MCF 10A (cell line): ENCODE measurements around the gene GFER. TPM values are rescaled to one million over a fixed set of nuclear protein-coding genes. Genes with fewer than 3 reads are reported as not detected.

Experiments used
- BruUV-seq: library from RNA; stranded (reverse); fragments of 400-500 nt; replicated peaks from 2 replicates; lab custom pipeline; 2021; lab: Mats Ljungman, UMichigan
- CTCF ChIA-PET: fragments of 300-600 bp; sonication (Branson Sonifier 250); formaldehyde crosslinking; extraction: SDS; loops from one replicate; lab custom pipeline; 2021; ENCODE audit warnings: antibody characterized with exemption, inconsistent platforms; lab: Yijun Ruan, JAX
- POLR2A ChIA-PET: fragments of 300-600, 350-650 bp; sonication (Branson Sonifier 250); formaldehyde crosslinking; extraction: SDS; loops from one replicate; lab custom pipeline; 2020; ENCODE audit warnings: antibody characterized with exemption, inconsistent platforms; lab: Yijun Ruan, JAX
- DNase-seq: peaks from one replicate; pipeline ENCODE4 v3.0.0-alpha.2; 2018; ENCODE audit not compliant: unreplicated experiment
- H3K27ac Mint-ChIP-seq: one replicate; pipeline ENCODE4 v1.8.0; 2022; ENCODE audit warnings: mild to moderate bottlenecking, low read depth, mixed read lengths; ENCODE audit not compliant: unreplicated experiment
- H3K27me3 Mint-ChIP-seq: one replicate; pipeline ENCODE4 v1.8.0; 2022; ENCODE audit warnings: mixed read lengths; ENCODE audit not compliant: insufficient read depth, unreplicated experiment
- H3K36me3 Mint-ChIP-seq: one replicate; pipeline ENCODE4 v1.8.0; 2022; ENCODE audit warnings: mild to moderate bottlenecking, moderate library complexity, mixed read lengths; ENCODE audit not compliant: insufficient read depth, unreplicated experiment
- H3K4me1 Mint-ChIP-seq: one replicate; pipeline ENCODE4 v1.8.0; 2022; ENCODE audit warnings: mixed read lengths; ENCODE audit not compliant: insufficient read depth, unreplicated experiment
- H3K4me3 Mint-ChIP-seq: one replicate; pipeline ENCODE4 v1.8.0; 2022; ENCODE audit warnings: mild to moderate bottlenecking, moderate library complexity, mixed read lengths; ENCODE audit not compliant: unreplicated experiment
- H3K9me3 Mint-ChIP-seq: one replicate; pipeline ENCODE4 v1.8.0; 2022; ENCODE audit warnings: mixed read lengths; ENCODE audit not compliant: unreplicated experiment
- CTCF ChIP-seq: fragments of 200-600 bp; IDR thresholded peaks from one replicate; pipeline ENCODE4 v1.8.0; 2022; ENCODE audit warnings: antibody characterized with exemption, mild to moderate bottlenecking; ENCODE audit not compliant: unreplicated experiment
- intact Hi-C: fragments of 100-400 bp; cut with micrococcal nuclease; formaldehyde crosslinking; loops from 2 replicates; pipeline ENCODE4 v1.14.1; 2022
- total RNA-seq: library from RNA; stranded (reverse); gene quantifications from 2 replicates; pipeline ENCODE4 v1.2.3, GENCODE V29; 2022

The GFER gene
- total RNA-seq, 1 experiment from 2014 or later, result 40.8 TPM

DNA sequence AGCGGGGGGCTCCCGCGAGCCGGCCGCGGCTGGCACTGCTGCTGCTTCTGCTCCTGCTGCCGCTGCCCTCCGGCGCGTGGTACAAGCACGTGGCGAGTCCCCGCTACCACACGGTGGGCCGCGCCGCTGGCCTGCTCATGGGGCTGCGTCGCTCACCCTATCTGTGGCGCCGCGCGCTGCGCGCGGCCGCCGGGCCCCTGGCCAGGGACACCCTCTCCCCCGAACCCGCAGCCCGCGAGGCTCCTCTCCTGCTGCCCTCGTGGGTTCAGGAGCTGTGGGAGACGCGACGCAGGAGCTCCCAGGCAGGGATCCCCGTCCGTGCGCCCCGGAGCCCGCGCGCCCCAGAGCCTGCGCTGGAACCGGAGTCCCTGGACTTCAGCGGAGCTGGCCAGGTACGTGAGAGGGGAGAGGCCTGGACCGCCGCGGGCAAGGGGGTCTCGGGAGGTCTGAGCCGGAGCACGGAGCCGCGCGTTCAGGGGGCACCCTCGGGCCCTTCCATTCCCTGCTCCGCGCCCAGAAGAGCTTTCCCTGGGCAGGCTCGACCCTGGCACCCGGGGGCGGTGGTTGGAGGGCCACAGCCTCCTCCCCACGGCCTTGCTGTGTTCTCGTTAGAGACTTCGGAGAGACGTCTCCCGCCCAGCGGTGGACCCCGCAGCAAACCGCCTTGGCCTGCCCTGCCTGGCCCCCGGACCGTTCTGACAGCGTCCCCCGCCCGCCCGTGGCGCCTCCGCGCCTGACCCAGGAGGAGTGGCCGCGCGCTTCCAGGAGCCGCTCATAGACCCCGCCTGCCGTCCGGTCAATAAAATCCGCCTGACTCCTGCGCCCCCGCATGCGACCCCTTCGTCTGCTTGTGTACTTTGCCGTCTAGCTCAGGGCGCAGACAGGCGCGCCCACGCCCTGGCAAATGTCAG is 36.2 kb downstream of the GFER start:
- POLR2A ChIA-PET, result interaction anchor here (1.1 to 2.5 kb wide), 4 partner anchors 12 to 135 kb away, joined by 3 to 7 read pairs (median 6); no protein-coding TSS in a partner anchor
- BruUV-seq, result no TSS peak
- intact Hi-C loops, result no loop called here
- no peak for DNase-seq
- CTCF ChIA-PET, result interaction anchor here (0.5 to 1.0 kb wide), 4 partner anchors 118 to 337 kb away, joined by 3 to 4 read pairs (median 4); no protein-coding TSS in a partner anchor
- H3K36me3 Mint-ChIP-seq, result peaks cover 7% of the 10 kb centered on the region
- no peak overlapping the region for H3K27ac Mint-ChIP-seq
- H3K4me3 Mint-ChIP-seq, result no peak overlapping the region
- no peaks in the 10 kb centered on the region for H3K9me3 Mint-ChIP-seq
- no peaks in the 10 kb centered on the region for H3K27me3 Mint-ChIP-seq
- peaks cover 16% of the 10 kb centered on the region for H3K4me1 Mint-ChIP-seq
- no peak for TF ChIP-seq CTCF

- no peak for TF ChIP-seq CTCF
- Mint-ChIP-seq H3K4me1 (peaks cover 9% of the 10 kb centered on the region), H3K36me3 (peaks cover 7% of the 10 kb centered on the region), H3K4me3 (peak overlapping the region; percentile 18), H3K9me3 (no peaks in the 10 kb centered on the region), H3K27ac (peak overlapping the region; percentile 11), H3K27me3 (no peaks in the 10 kb centered on the region)
- intact Hi-C loops, result loop anchor here (2.0 kb wide), 2 partner anchors 34 to 118 kb away; no protein-coding TSS in a partner anchor
- BruUV-seq, result no TSS peak
- CTCF ChIA-PET, result interaction anchor here (0.5 to 1.7 kb wide), 16 partner anchors 9 to 187 kb away, joined by 3 to 19 read pairs (median 4); partner anchors contain the start of genes NTHL1, TSC2 and ZNF598
- DNase-seq, result no peak
- POLR2A ChIA-PET, result interaction anchor here (0.6 to 2.1 kb wide), 10 partner anchors 15 to 133 kb away, joined by 3 to 8 read pairs (median 4); partner anchors contain the start of genes NOXO1, NTHL1, TBL3 and TRAF7
Measured at GRCh38 chr16:2022723-2023091, 38.7 kb downstream of the GFER start.

DNA sequence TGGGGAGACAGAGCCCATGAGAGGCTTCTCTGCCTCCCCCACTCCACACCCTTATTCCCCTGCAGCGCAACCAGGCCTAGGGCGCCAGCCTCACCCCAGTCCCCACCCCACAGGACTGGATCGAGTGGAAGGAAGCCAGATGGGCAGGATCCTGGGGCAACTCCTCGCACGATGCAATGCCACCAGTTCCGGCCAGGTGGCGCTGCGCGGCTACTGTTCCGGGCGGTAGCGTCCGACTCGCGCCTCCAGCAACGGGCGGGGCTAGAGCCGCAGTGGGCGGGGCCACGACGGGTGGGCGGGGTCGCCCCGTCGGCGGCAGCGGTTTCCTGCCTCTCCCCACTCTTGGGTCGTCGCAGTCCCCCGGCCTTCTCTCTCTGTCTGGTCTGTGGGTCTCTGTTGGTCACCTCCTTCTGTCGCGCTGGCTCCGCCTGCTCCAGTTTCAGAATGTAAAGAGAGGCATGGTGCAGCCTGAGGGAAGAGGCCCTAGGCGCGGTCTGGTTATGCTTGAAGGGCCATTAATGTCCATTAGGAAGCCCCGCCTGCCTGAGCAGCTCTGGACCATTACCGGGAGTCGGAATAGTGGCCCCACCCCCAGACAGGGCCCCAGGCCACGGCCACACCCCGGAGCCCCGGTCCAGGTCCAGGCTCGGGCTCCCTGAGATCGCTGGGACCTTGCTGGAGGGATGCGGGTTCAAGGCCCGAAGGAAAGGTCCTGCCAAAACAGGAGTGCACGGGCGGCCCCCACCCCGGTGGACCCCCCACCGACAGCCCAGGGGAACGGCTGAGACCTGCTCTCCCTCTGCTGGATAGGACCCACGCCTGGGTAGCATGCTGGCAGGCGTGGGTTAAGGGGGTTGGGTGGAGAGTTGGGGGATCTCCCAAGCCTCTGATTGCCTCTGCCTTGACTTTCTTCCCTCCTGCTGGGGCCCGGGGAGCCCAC is 39.4 kb downstream of the GFER start:
- Mint-ChIP-seq H3K4me3 (peak overlapping the region; percentile 18), H3K36me3 (peaks cover 7% of the 10 kb centered on the region), H3K9me3 (no peaks in the 10 kb centered on the region), H3K27me3 (no peaks in the 10 kb centered on the region), H3K27ac (peak overlapping the region; percentile 11), H3K4me1 (peaks cover 9% of the 10 kb centered on the region)
- no TSS peak for BruUV-seq
- intact Hi-C loops, result loop anchor here (2.0 kb wide), 2 partner anchors 33 to 117 kb away; no protein-coding TSS in a partner anchor
- DNase-seq, result peak; percentile 88
- ChIA-PET CTCF (interaction anchor here (0.6 to 1.7 kb wide), 17 partner anchors 10 to 182 kb away, joined by 3 to 19 read pairs (median 4); partner anchors contain the start of genes NTHL1, TSC2 and ZNF598), POLR2A (interaction anchor here (0.6 to 2.1 kb wide), 9 partner anchors 16 to 132 kb away, joined by 3 to 8 read pairs (median 4); partner anchors contain the start of genes NOXO1, NTHL1, TRAF7 and TSC2)
- peak; percentile 96 for TF ChIP-seq CTCF
